ENCODE results near the gene GNPTAB.

GRCh38 chr12:101826766-101827368 is 3.9 kb downstream of the GNPTAB start:
- TF ChIP-seq, protein P1, sequence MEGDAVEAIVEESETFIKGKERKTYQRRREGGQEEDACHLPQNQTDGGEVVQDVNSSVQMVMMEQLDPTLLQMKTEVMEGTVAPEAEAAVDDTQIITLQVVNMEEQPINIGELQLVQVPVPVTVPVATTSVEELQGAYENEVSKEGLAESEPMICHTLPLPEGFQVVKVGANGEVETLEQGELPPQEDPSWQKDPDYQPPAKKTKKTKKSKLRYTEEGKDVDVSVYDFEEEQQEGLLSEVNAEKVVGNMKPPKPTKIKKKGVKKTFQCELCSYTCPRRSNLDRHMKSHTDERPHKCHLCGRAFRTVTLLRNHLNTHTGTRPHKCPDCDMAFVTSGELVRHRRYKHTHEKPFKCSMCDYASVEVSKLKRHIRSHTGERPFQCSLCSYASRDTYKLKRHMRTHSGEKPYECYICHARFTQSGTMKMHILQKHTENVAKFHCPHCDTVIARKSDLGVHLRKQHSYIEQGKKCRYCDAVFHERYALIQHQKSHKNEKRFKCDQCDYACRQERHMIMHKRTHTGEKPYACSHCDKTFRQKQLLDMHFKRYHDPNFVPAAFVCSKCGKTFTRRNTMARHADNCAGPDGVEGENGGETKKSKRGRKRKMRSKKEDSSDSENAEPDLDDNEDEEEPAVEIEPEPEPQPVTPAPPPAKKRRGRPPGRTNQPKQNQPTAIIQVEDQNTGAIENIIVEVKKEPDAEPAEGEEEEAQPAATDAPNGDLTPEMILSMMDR (IDR thresholded peaks at IDR 0.05) = no peak
- TF ChIP-seq POLR2A (IDR thresholded peaks at IDR 0.05) (no peak), EP300 (IDR thresholded peaks at IDR 0.05) (no peak), POLR2AphosphoS5 (IDR thresholded peaks at IDR 0.05) (no peak)

Measured in sigmoid colon (tissue), 4 donors.